ENCODE measurements around the gene MEF2A. TPM values are rescaled to one million over a fixed set of nuclear protein-coding genes. Genes with fewer than 3 reads are reported as not detected.

MEF2A gene
- total RNA-seq, 2 donors from 2014 or later = 25.1 to 68.7 TPM

- no peak for DNase-seq
- H3K36me3 ChIP-seq (replicated peaks in 1 of 2; ENCODE audit: insufficient read depth in 1 of 2, low read depth in 2 of 2) = no peaks in the 10 kb centered on the region
- TF ChIP-seq CTCF (IDR thresholded peaks at IDR 0.05) = no peak
- TF ChIP-seq POLR2A (IDR thresholded peaks at IDR 0.05) = no peak
- no peaks in the 10 kb centered on the region for H3K9me3 ChIP-seq
- intact Hi-C loops (cut with DNase I) = no loop called here
- no peak for ATAC-seq
- H3K27ac ChIP-seq = no peak overlapping the region
- no peaks in the 10 kb centered on the region for H3K4me1 ChIP-seq
- 80 to 81% methylated on average over 3 of the region's 3 CpGs for WGBS, 2 donors
- H3K27me3 ChIP-seq = no peaks in the 10 kb centered on the region
- no peak overlapping the region for H3K4me3 ChIP-seq
These were observed 39.1 kb upstream of the MEF2A start for GRCh38 chr15:99526671-99527070.

- H3K9me3 ChIP-seq = no peaks in the 10 kb centered on the region
- H3K36me3 ChIP-seq (replicated peaks in 1 of 2; ENCODE audit: insufficient read depth in 1 of 2, low read depth in 2 of 2) = no peaks in the 10 kb centered on the region
- DNase-seq (peak in 3 of 4 donors; percentile 19 to 42 (median 24)), ATAC-seq (peak; percentile 62)
- WGBS, 2 donors = 61 to 90% methylated on average over 4 of the region's 4 CpGs
- TF ChIP-seq POLR2A (IDR thresholded peaks at IDR 0.05) = no peak
- no peak for TF ChIP-seq CTCF (IDR thresholded peaks at IDR 0.05)
- H3K4me3 ChIP-seq = no peak overlapping the region
- intact Hi-C loops (cut with DNase I) = no loop called here
- no peaks in the 10 kb centered on the region for H3K27me3 ChIP-seq
- H3K27ac ChIP-seq = peak overlapping the region in 1 of 4 donors; percentile 12
- no peaks in the 10 kb centered on the region for H3K4me1 ChIP-seq
These were observed 29.3 kb upstream of the MEF2A start for GRCh38 chr15:99536422-99537040.

GRCh38 chr15:99537344-99537743, 28.4 kb upstream of the MEF2A start:
- no peak overlapping the region for H3K27ac ChIP-seq
- H3K27me3 ChIP-seq = no peaks in the 10 kb centered on the region
- no peaks in the 10 kb centered on the region for H3K36me3 ChIP-seq (replicated peaks in 1 of 2; ENCODE audit: insufficient read depth in 1 of 2, low read depth in 2 of 2)
- TF ChIP-seq CTCF (IDR thresholded peaks at IDR 0.05) (no peak), POLR2A (IDR thresholded peaks at IDR 0.05) (no peak)
- no peak overlapping the region for H3K4me3 ChIP-seq
- no peaks in the 10 kb centered on the region for H3K4me1 ChIP-seq
- intact Hi-C loops (cut with DNase I) = no loop called here
- 71 to 85% methylated on average over 4 of the region's 4 CpGs for WGBS, 2 donors
- ATAC-seq = no peak
- DNase-seq = peak in 1 of 4 donors; percentile 20
- H3K9me3 ChIP-seq = no peaks in the 10 kb centered on the region

GRCh38 chr15:99538261-99538660, 27.5 kb upstream of the MEF2A start:
- TF ChIP-seq CTCF (IDR thresholded peaks at IDR 0.05) (no peak), POLR2A (IDR thresholded peaks at IDR 0.05) (no peak)
- no peak for DNase-seq
- no peaks in the 10 kb centered on the region for H3K36me3 ChIP-seq (replicated peaks in 1 of 2; ENCODE audit: insufficient read depth in 1 of 2, low read depth in 2 of 2)
- no peak for ATAC-seq
- H3K4me1 ChIP-seq = no peaks in the 10 kb centered on the region
- no peaks in the 10 kb centered on the region for H3K27me3 ChIP-seq
- intact Hi-C loops (cut with DNase I) = no loop called here
- no peaks in the 10 kb centered on the region for H3K9me3 ChIP-seq
- H3K4me3 ChIP-seq = no peak overlapping the region
- H3K27ac ChIP-seq = no peak overlapping the region
- 62 to 65% methylated on average over 1 of the region's 1 CpG for WGBS, 2 donors

- no peak for TF ChIP-seq CTCF (IDR thresholded peaks at IDR 0.05)
- no peak for TF ChIP-seq POLR2A (IDR thresholded peaks at IDR 0.05)
- ATAC-seq = no peak
- Histone ChIP-seq H3K27ac (no peak overlapping the region), H3K4me3 (no peak overlapping the region), H3K9me3 (no peaks in the 10 kb centered on the region), H3K27me3 (no peaks in the 10 kb centered on the region), H3K4me1 (no peaks in the 10 kb centered on the region), H3K36me3 (replicated peaks in 1 of 2; ENCODE audit: insufficient read depth in 1 of 2, low read depth in 2 of 2) (no peaks in the 10 kb centered on the region)
- DNase-seq = no peak
- intact Hi-C loops (cut with DNase I) = no loop called here
These were observed 23.0 kb upstream of the MEF2A start for GRCh38 chr15:99542828-99543227.

Measured in body of pancreas (tissue), 4 donors.